Neural progenitor cell (in vitro differentiated cells): ENCODE results near the gene ATP4A. TPM values are rescaled to one million over a fixed set of nuclear protein-coding genes. Genes with fewer than 3 reads are reported as not detected.

Experiments used
- DNase-seq: peaks from one replicate; pipeline ENCODE4 v3.0.0-alpha.2; 2016; ENCODE audit warnings: low spot score
- H2AFZ ChIP-seq: fragments of 200-600 bp; sonication (generic); replicated peaks from 2 replicates; pipeline ENCODE4 v1.6.1; 2016; ENCODE audit warnings: antibody characterized with exemption
- H3F3A ChIP-seq: fragments of 200-600 bp; sonication (generic); 2 replicates; pipeline ENCODE4 v1.6.1; 2016; ENCODE audit warnings: antibody characterized with exemption, low read depth
- H3K27ac ChIP-seq: fragments of 200-600 bp; sonication (generic); 2 replicates; pipeline ENCODE4 v1.5.1; 2016; ENCODE audit warnings: mild to moderate bottlenecking
- H3K27me3 ChIP-seq: fragments of 200-600 bp; sonication (generic); 2 replicates; pipeline ENCODE4 v1.6.1; 2016; ENCODE audit warnings: mild to moderate bottlenecking, moderate library complexity
- H3K36me3 ChIP-seq: fragments of 200-600 bp; sonication (generic); 2 replicates; pipeline ENCODE4 v1.5.1; 2016
- H3K4me1 ChIP-seq: fragments of 200-600 bp; sonication (generic); 2 replicates; pipeline ENCODE4 v1.6.1; 2016; ENCODE audit warnings: mixed run types
- H3K4me2 ChIP-seq: fragments of 200-600 bp; sonication (generic); 2 replicates; pipeline ENCODE4 v1.6.1; 2016
- H3K4me3 ChIP-seq: fragments of 200-600 bp; sonication (generic); 2 replicates; pipeline ENCODE4 v1.5.1; 2016
- H3K79me2 ChIP-seq: fragments of 200-600 bp; sonication (generic); 2 replicates; pipeline ENCODE4 v1.6.1; 2016; ENCODE audit warnings: low read depth
- H3K9ac ChIP-seq: fragments of 200-600 bp; sonication (generic); 2 replicates; pipeline ENCODE4 v1.6.1; 2016
- H3K9me3 ChIP-seq: fragments of 200-600 bp; sonication (generic); 2 replicates; pipeline ENCODE4 v1.5.1; 2016; ENCODE audit warnings: low read depth
- H4K20me1 ChIP-seq: fragments of 200-600 bp; sonication (generic); 2 replicates; pipeline ENCODE4 v1.6.1; 2016; ENCODE audit warnings: low read depth
- H3K27ac Mint-ChIP-seq: 3 replicates; pipeline ENCODE4 v1.8.0; 2021; ENCODE audit warnings: mixed read lengths
- H3K27me3 Mint-ChIP-seq: 2 replicates; pipeline ENCODE4 v1.8.0; 2022; ENCODE audit warnings: low read depth, mild to moderate bottlenecking, inconsistent platforms, moderate library complexity, mixed read lengths; ENCODE audit not compliant: insufficient read depth
- H3K36me3 Mint-ChIP-seq: 3 replicates; pipeline ENCODE4 v1.8.0; 2021; ENCODE audit warnings: mixed read lengths
- H3K4me1 Mint-ChIP-seq: 3 replicates; pipeline ENCODE4 v1.8.0; 2021; ENCODE audit warnings: mixed read lengths
- H3K4me3 Mint-ChIP-seq: 3 replicates; pipeline ENCODE4 v1.8.0; 2021; ENCODE audit warnings: mild to moderate bottlenecking, moderate library complexity, mixed read lengths
- H3K9me3 Mint-ChIP-seq: 3 replicates; pipeline ENCODE4 v1.8.0; 2020; ENCODE audit warnings: mixed read lengths
- EZH2 ChIP-seq: fragments of 200-600 bp; sonication (generic); IDR thresholded peaks from 2 replicates; pipeline ENCODE4 v1.6.1; 2017; ENCODE audit warnings: antibody characterized with exemption, mild to moderate bottlenecking, moderate library complexity
- EZH2phosphoT487 ChIP-seq: fragments of 200-600 bp; sonication (generic); IDR thresholded peaks from 2 replicates; pipeline ENCODE4 v1.6.1; 2017; ENCODE audit warnings: antibody characterized with exemption
- total RNA-seq: library from RNA; depleted of rRNA; stranded (reverse); fragments of >200 nt; gene quantifications from 2 replicates; pipeline ENCODE4 v1.2.3, GENCODE V29; 2015; ENCODE audit warnings: low replicate concordance
- TF ChIP-seq, protein P1 (sequence below): fragments of 200-600 bp; sonication (generic); IDR thresholded peaks from 2 replicates; pipeline ENCODE4 v1.5.1; 2017; ENCODE audit warnings: antibody characterized with exemption, mild to moderate bottlenecking

The ATP4A gene
- total RNA-seq, 1 donor from 2014 or later, result not detected

DNA sequence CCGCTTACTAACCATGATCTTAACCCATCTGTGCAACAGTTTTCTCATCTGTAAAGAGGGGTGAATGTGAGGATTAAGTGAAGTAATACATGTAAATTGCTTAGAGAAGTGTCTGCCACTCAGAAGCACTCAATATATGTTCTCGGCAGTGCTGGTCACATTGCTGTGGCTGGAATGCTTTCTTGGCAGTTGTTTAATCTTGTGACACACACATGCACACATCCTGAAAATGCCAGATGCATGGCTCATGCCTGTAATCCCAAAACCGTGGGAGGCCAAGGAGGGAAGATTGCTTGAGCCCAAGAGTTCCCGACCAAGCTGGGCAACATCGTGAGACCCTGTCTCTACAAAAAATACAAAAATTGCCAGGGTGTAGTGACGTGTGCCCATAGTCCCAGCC, 45.1 kb downstream of the ATP4A start:
- H3K4me3 Mint-ChIP-seq, result no peak overlapping the region

DNA sequence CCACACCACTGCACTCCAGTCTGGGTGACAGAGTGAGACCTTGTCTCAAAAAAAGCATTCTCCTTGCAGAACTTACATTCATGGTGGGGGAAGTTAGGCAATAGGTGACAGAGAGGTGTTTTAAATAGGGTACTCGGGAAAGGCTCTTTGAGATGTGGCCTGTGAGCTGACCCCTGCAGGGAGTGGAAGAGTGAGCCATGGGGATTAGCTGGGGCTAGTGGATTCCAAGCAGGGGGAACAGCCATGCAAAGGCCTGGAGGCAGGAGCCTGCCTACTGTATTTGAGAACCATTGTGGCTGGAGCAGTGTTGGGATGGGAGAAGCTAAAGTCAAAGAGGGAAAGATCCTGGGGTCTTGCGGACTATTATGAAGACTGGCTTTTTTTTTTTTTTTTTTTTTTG, 46.1 kb downstream of the ATP4A start:
- Histone ChIP-seq H3K4me3 (no peak overlapping the region), H3K27me3 (peaks cover 15% of the 10 kb centered on the region), H3K27ac (no peak overlapping the region), H3K4me2 (no peak overlapping the region), H2AFZ (no peak overlapping the region), H3K9ac (no peak overlapping the region), H3K4me1 (no peaks in the 10 kb centered on the region), H3K79me2 (no peaks in the 10 kb centered on the region), H3K36me3 (no peaks in the 10 kb centered on the region), H3F3A (no peaks in the 10 kb centered on the region), H4K20me1 (no peaks in the 10 kb centered on the region), H3K9me3 (no peaks in the 10 kb centered on the region)
- TF ChIP-seq EZH2, result no peak
- no peak for TF ChIP-seq EZH2phosphoT487
- TF ChIP-seq, protein P1, sequence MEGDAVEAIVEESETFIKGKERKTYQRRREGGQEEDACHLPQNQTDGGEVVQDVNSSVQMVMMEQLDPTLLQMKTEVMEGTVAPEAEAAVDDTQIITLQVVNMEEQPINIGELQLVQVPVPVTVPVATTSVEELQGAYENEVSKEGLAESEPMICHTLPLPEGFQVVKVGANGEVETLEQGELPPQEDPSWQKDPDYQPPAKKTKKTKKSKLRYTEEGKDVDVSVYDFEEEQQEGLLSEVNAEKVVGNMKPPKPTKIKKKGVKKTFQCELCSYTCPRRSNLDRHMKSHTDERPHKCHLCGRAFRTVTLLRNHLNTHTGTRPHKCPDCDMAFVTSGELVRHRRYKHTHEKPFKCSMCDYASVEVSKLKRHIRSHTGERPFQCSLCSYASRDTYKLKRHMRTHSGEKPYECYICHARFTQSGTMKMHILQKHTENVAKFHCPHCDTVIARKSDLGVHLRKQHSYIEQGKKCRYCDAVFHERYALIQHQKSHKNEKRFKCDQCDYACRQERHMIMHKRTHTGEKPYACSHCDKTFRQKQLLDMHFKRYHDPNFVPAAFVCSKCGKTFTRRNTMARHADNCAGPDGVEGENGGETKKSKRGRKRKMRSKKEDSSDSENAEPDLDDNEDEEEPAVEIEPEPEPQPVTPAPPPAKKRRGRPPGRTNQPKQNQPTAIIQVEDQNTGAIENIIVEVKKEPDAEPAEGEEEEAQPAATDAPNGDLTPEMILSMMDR, result no peak
- peaks cover 5% of the 10 kb centered on the region for H3K4me1 Mint-ChIP-seq
- no peaks in the 10 kb centered on the region for H3K36me3 Mint-ChIP-seq
- H3K9me3 Mint-ChIP-seq, result no peaks in the 10 kb centered on the region
- DNase-seq, result no peak
- H3K27me3 Mint-ChIP-seq, result peaks cover 14% of the 10 kb centered on the region
- no peak overlapping the region for H3K27ac Mint-ChIP-seq
- H3K4me3 Mint-ChIP-seq, result no peak overlapping the region

More for the DNA sequence above, 45.1 kb downstream of the ATP4A start:
- Histone ChIP-seq H3K36me3 (no peaks in the 10 kb centered on the region), H4K20me1 (no peaks in the 10 kb centered on the region), H3K4me2 (no peak overlapping the region), H3K4me1 (no peaks in the 10 kb centered on the region), H3K4me3 (no peak overlapping the region), H3K27ac (no peak overlapping the region), H3K9ac (no peak overlapping the region), H2AFZ (no peak overlapping the region), H3F3A (no peaks in the 10 kb centered on the region), H3K27me3 (peaks cover 12% of the 10 kb centered on the region), H3K79me2 (no peaks in the 10 kb centered on the region), H3K9me3 (no peaks in the 10 kb centered on the region)
- no peak for TF ChIP-seq EZH2phosphoT487
- TF ChIP-seq, protein P1, result no peak
- TF ChIP-seq EZH2, result no peak
- Mint-ChIP-seq H3K4me1 (peaks cover 7% of the 10 kb centered on the region), H3K27me3 (peaks cover 15% of the 10 kb centered on the region), H3K27ac (no peak overlapping the region), H3K36me3 (no peaks in the 10 kb centered on the region), H3K9me3 (no peaks in the 10 kb centered on the region)
- DNase-seq, result no peak

DNA sequence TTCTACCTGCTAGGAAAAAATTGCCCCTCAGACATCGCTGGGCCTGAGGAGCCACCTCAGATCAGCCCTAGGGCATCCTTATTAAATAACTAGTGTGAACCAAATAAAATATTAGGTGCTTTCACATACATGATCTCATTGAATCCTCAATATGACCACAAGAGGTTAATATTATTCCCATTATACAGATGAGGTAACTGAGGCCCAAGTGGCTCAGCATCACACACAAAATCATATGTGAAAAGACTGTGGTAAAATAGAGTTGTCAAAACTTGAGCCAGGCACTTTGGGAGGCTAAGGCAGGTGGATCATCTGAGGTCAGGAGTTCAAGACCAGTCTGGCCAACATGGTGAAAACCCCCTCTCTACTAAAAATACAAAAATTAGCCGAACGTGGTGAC, 47.1 kb downstream of the ATP4A start:
- H3K4me1 ChIP-seq, result no peaks in the 10 kb centered on the region
- no peaks in the 10 kb centered on the region for H3K9me3 Mint-ChIP-seq
- no peaks in the 10 kb centered on the region for H3K79me2 ChIP-seq
- H3K27ac ChIP-seq, result no peak overlapping the region
- DNase-seq, result no peak
- H3K9ac ChIP-seq, result no peak overlapping the region
- peaks cover 20% of the 10 kb centered on the region for H3K27me3 Mint-ChIP-seq
- H2AFZ ChIP-seq, result no peak overlapping the region
- no peaks in the 10 kb centered on the region for H3K9me3 ChIP-seq
- H3K27me3 ChIP-seq, result peaks cover 20% of the 10 kb centered on the region
- H3K4me1 Mint-ChIP-seq, result peaks cover 3% of the 10 kb centered on the region
- H3F3A ChIP-seq, result no peaks in the 10 kb centered on the region
- no peaks in the 10 kb centered on the region for H3K36me3 Mint-ChIP-seq
- no peaks in the 10 kb centered on the region for H3K36me3 ChIP-seq
- no peak overlapping the region for H3K4me3 ChIP-seq
- H3K4me2 ChIP-seq, result no peak overlapping the region
- H3K27ac Mint-ChIP-seq, result no peak overlapping the region
- TF ChIP-seq EZH2 (no peak), EZH2phosphoT487 (no peak)
- TF ChIP-seq, protein P1, result no peak
- no peaks in the 10 kb centered on the region for H4K20me1 ChIP-seq
- no peak overlapping the region for H3K4me3 Mint-ChIP-seq
